GM04504 (cell line): ENCODE data around the gene YPEL1.
"Not testable (repeated sequence)": the region's sequence is repeated elsewhere in the genome, so short reads cannot be mapped to it uniquely, and the experiment has no call there.

Experiments used
- DNase-seq: peaks from one replicate; pipeline ENCODE4 v3.0.0-alpha.2; 2012; ENCODE audit warnings: low read depth

The YPEL1 gene

GRCh38 chr22:21699643-21700042, 36.0 kb downstream of the YPEL1 start:
- DNase-seq = no peak

- no peak for DNase-seq
Observed at GRCh38 chr22:21698430-21699329, 36.9 kb downstream of the YPEL1 start.

- no peak for DNase-seq
Observed at GRCh38 chr22:21697880-21698279, 37.7 kb downstream of the YPEL1 start.

- no peak for DNase-seq
Observed at GRCh38 chr22:21697021-21697771, 38.4 kb downstream of the YPEL1 start.

GRCh38 chr22:21696115-21696514, 39.5 kb downstream of the YPEL1 start:
- no peak for DNase-seq

- DNase-seq = no peak
Observed at GRCh38 chr22:21695430-21696085, 40.0 kb downstream of the YPEL1 start.

GRCh38 chr22:21694795-21695429, 40.7 kb downstream of the YPEL1 start:
- no peak for DNase-seq

GRCh38 chr22:21694394-21694793, 41.2 kb downstream of the YPEL1 start:
- DNase-seq = no peak

GRCh38 chr22:21693999-21694341, 41.6 kb downstream of the YPEL1 start:
- no peak for DNase-seq

GRCh38 chr22:21693333-21693998, 42.1 kb downstream of the YPEL1 start:
- DNase-seq = no peak

GRCh38 chr22:21692856-21693255, 42.7 kb downstream of the YPEL1 start:
- DNase-seq = not testable (repeated sequence)

- no peak for DNase-seq
Observed at GRCh38 chr22:21691816-21692215, 43.8 kb downstream of the YPEL1 start.

GRCh38 chr22:21690401-21690801, 45.2 kb downstream of the YPEL1 start:
- DNase-seq = no peak

- DNase-seq = no peak
Observed at GRCh38 chr22:21688706-21689381, 46.8 kb downstream of the YPEL1 start.

- DNase-seq = no peak
Observed at GRCh38 chr22:21688341-21688705, 47.3 kb downstream of the YPEL1 start.

- no peak for DNase-seq
Observed at GRCh38 chr22:21687685-21688259, 47.8 kb downstream of the YPEL1 start.

- no peak for DNase-seq
Observed at GRCh38 chr22:21686634-21687393, 48.8 kb downstream of the YPEL1 start.

GRCh38 chr22:21686193-21686608, 49.4 kb downstream of the YPEL1 start:
- DNase-seq = no peak

- DNase-seq = no peak
Observed at GRCh38 chr22:21685164-21685513, 50.5 kb downstream of the YPEL1 start.

- no peak for DNase-seq
Observed at GRCh38 chr22:21684492-21685163, 51.0 kb downstream of the YPEL1 start.
